A204.1 (cell line): ENCODE data around the gene CTNNAL1.

ENCODE experiments used
- FAIRE-seq: peaks from 2 replicates; lab custom pipeline; 2012; peaks lifted over from hg19 to GRCh38; lab: Jason Lieb, UNC

The CTNNAL1 gene

GRCh38 chr9:109028457-109028856 lies 15.2 kb upstream of the CTNNAL1 start:
- FAIRE-seq: no peak

- no peak for FAIRE-seq
These were observed 13.9 kb upstream of the CTNNAL1 start for GRCh38 chr9:109027176-109027575.

- FAIRE-seq: no peak
These were observed 13.0 kb upstream of the CTNNAL1 start for GRCh38 chr9:109026306-109026705.

- FAIRE-seq: no peak
These were observed 9.6 kb upstream of the CTNNAL1 start for GRCh38 chr9:109022873-109023272.

- FAIRE-seq: no peak
These were observed 7.5 kb upstream of the CTNNAL1 start for GRCh38 chr9:109020581-109021511.

GRCh38 chr9:109020113-109020512 lies 6.8 kb upstream of the CTNNAL1 start:
- FAIRE-seq: no peak

GRCh38 chr9:109019420-109019819 lies 6.1 kb upstream of the CTNNAL1 start:
- FAIRE-seq: no peak

- no peak for FAIRE-seq
These were observed 4.2 kb upstream of the CTNNAL1 start for GRCh38 chr9:109017493-109017892.

- no peak for FAIRE-seq
These were observed 3.8 kb upstream of the CTNNAL1 start for GRCh38 chr9:109017061-109017460.

- FAIRE-seq: no peak
These were observed 2.8 kb upstream of the CTNNAL1 start for GRCh38 chr9:109016132-109016531.

- FAIRE-seq: no peak
These were observed 1.4 kb upstream of the CTNNAL1 start for GRCh38 chr9:109014608-109015280.

GRCh38 chr9:109013679-109014607 lies 644 bp upstream of the CTNNAL1 start:
- FAIRE-seq: no peak

- no peak for FAIRE-seq
These were observed 1.1 kb downstream of the CTNNAL1 start for GRCh38 chr9:109012009-109012875.

GRCh38 chr9:109011231-109011671 lies 2.0 kb downstream of the CTNNAL1 start:
- FAIRE-seq: no peak

GRCh38 chr9:109010746-109011145 lies 2.6 kb downstream of the CTNNAL1 start:
- FAIRE-seq: no peak

- FAIRE-seq: peak; percentile 11
These were observed 7.6 kb downstream of the CTNNAL1 start for GRCh38 chr9:109005678-109006077.

- no peak for FAIRE-seq
These were observed 10.2 kb downstream of the CTNNAL1 start for GRCh38 chr9:109003116-109003515.

- FAIRE-seq: no peak
These were observed 11.2 kb downstream of the CTNNAL1 start for GRCh38 chr9:109002141-109002540.

GRCh38 chr9:109001275-109001676 lies 12.0 kb downstream of the CTNNAL1 start:
- FAIRE-seq: no peak

GRCh38 chr9:108997112-108997511 lies 16.2 kb downstream of the CTNNAL1 start:
- FAIRE-seq: no peak

GRCh38 chr9:108996643-108997042 lies 16.7 kb downstream of the CTNNAL1 start:
- no peak for FAIRE-seq
